NCI-H1417 (cell line): Measurements from ENCODE around the gene CHMP2A.
"Not testable (repeated sequence)": the region's sequence is repeated elsewhere in the genome, so short reads cannot be mapped to it uniquely, and the experiment has no call there.

Source experiments
- DNase-seq, 3 experiments: peaks; one replicate each; lab custom pipeline; 2025; lab: John Stamatoyannopoulos, UW

The CHMP2A gene

DNA sequence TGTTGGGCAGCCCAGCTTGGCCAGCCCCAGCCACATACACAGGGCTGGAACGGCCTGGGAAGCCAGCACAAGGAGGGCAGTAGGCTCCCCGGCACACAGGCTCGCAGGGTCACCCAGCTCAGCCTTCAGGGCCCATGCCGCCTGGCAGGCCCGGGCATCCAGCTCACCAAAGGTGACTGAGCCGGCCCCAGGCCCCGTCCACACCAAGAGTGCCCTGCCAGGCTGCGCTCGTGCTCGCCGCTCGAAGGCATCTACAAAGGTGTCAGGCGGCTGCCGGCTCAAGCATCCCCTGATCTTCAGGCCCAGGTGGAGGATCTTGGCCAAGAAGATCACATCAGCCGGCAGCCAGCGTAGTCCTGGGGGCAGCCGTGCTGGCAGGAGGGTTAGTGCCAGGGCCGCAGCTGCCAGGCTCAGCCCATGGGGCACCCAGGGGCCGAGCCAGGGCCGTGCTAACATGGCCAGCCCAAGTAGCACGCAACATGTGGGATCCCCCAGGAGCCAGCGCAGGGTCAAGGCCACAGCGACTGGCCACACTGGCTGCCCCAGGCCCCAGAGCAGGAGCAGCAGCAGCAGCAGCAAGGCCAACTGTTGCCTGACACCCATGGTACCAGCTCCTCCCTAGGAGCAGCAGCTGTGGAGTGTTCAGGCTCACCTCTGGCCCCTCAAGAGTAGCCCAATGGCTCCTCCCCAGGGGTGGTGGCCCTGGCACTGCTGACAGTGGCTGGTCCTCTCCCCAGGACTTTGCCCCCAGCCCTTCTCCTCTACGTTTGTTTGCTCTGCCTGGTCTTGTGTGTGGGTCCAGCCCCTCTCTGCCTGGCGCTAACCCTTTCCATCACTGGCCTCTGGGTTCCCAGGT, 43.3 kb downstream of the CHMP2A start, which contains the start of gene SLC27A5:
SLC27A5 (minus strand) TSS at position 640 of the 856 bp plus-strand sequence; CDS start at position 603, 37 bp downstream.
- DNase-seq, result no peak

DNA sequence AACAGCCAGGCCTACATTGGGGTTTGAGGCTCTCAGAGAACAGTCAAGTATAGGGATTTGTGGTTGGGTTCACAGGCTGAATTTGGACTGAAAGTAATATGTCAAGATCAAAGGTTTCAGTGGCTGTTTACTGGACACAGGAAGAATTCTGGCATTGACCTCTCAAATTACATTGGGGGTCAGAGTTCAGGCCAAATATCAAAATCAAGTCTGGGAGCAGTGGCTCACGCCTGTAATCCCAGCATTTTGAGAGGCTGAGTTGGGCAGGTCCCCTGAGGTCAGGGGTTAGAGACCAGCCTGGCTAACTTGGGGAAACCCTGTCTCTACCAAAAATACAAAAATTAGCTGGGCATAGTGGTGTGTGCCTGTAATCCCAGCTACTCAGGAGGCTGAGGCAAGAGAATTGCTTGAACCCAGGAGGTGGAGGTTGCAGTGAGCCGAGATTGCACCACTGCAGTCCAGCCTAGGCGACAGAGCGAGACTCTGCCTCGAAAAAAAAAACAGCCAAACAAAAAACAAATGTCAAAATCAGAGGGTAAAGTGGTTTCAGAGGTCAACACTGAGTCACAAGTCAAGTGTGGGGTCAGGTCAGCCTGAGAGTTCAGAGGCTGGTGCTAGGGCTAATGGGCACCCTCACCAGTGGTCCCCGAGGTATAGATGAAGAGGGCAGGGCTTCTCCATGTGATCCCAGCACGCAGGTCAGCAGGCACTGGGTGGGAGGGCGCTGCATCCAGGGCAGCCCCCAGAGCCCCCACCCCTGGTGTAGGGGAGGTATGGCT, 44.6 kb downstream of the CHMP2A start:
- DNase-seq, result no peak

DNA sequence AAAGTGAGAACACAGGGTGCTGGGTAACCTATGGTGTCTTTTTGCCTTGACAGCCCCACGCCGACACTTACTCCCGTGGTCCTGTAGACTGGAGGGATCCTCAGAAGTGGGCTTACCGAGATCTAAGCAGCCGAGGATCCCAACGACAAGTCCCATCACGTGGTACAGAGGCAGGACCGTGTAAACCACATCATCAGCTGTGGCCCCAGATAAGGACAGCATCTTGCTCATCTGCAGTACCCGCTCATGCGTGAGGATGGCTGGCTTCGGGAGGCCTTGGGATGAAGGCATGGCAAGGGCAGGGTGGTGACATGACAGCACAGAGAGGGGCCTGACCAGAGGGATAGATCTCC, 45.2 kb downstream of the CHMP2A start:
- no peak for DNase-seq

DNA sequence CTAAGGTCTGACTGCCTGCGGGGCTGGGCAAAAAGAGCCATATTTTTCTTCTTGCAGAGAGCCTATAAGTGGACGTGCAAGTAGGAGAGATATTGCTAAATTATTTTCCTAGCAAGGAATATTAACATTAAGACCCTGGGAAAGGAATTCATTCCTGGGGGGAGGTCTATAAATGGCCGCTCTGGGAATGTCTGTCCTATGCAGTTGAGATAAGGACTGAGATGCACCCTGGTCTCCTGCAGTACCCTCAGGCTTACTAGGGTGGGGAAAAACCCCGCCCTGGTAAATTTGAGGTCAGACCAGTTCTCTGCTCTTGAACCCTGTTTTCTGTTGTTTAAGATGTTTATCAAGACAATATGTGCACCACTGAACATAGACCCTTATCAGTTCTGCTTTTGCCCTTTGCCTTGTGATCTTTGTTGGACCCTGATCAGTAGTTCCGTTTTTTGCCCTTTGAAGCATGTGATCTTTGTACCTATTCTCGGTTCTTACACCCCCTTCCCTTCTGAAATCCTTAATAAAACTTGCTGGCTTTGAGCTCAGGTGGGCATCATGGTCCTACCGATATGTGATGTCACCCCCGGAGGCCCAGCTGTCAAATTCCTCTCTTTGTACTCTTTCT, 47.2 kb downstream of the CHMP2A start:
- DNase-seq, result not testable (repeated sequence)
